ENCODE results near the gene STK24. TPM values are rescaled to one million over a fixed set of nuclear protein-coding genes. Genes with fewer than 3 reads are reported as not detected.

STK24 gene
- total and polyA plus RNA-seq, 2 of the 4 experiments (the other 2 are of a cell fraction), result 29.2 to 43.4 TPM

- 94% methylated on average over 6 of the region's 13 CpGs; no CpG with 5 or more reads in 1 of the 2 experiments for WGBS, 2 experiments (ENCODE audit: extremely low coverage in 2 of 2, insufficient read length in 1 of 2)
- ATAC-seq (ENCODE audit: low read depth) (no peak), DNase-seq (no peak)
- Histone ChIP-seq H3K18ac (ENCODE audit: low read depth, low read length) (no peak overlapping the region), H2BK20ac (ENCODE audit: low read depth, low read length) (no peak overlapping the region), H3K27ac (ENCODE audit: insufficient read depth, low read length) (no peak overlapping the region), H3K79me1 (ENCODE audit: low read depth in 1 of 2, low read length in 2 of 2) (peaks cover 2 to 39% of the 10 kb centered on the region in 2 experiments; a peak in 3 of 4 replicates), H4K91ac (ENCODE audit: insufficient read depth, low read depth, low read length) (no peak overlapping the region), H3K9me3 (ENCODE audit: control insufficient read depth, insufficient read depth, low read length) (no peaks in the 10 kb centered on the region), H3K4me3 (ENCODE audit: insufficient read depth, low read depth, low read length) (no peak overlapping the region), H2BK120ac (ENCODE audit: low read depth, low read length) (no peak overlapping the region), H3K36me3 (ENCODE audit: control insufficient read depth, insufficient read depth, low read length) (peaks cover 73% of the 10 kb centered on the region), H3K9ac (ENCODE audit: low read depth, low read length) (no peak overlapping the region), H2AFZ (replicated peaks; ENCODE audit: low read length, poor library complexity) (no peak overlapping the region), H3K23ac (ENCODE audit: low read depth, low read length) (no peak overlapping the region), H3K4me2 (ENCODE audit: low read depth, low read length) (no peak overlapping the region), H3K14ac (replicated peaks; ENCODE audit: low read depth, low read length) (no peak overlapping the region), H2BK15ac (ENCODE audit: low read depth, low read length) (no peak overlapping the region), H3K27me3 (ENCODE audit: control insufficient read depth, insufficient read depth, low read length) (no peaks in the 10 kb centered on the region), H2AK9ac (replicated peaks; ENCODE audit: low read depth, low read length, poor library complexity) (no peak overlapping the region), H4K5ac (ENCODE audit: low read depth, low read length) (no peak overlapping the region), H2BK5ac (ENCODE audit: low read depth, low read length, poor library complexity, severe bottlenecking) (no peak overlapping the region), H3K56ac (ENCODE audit: extremely low read depth, insufficient read depth, low read length) (no peak overlapping the region), H4K20me1 (ENCODE audit: insufficient read depth, low read length) (peaks cover 11% of the 10 kb centered on the region; the same call in 1 of the 2 replicates), H3K4ac (ENCODE audit: low read depth, low read length) (no peak overlapping the region), H3K4me1 (ENCODE audit: control insufficient read depth, insufficient read depth, low read length) (no peaks in the 10 kb centered on the region), H4K8ac (ENCODE audit: low read depth in 2 of 2, low read length in 2 of 2) (no peak overlapping the region), H2AK5ac (ENCODE audit: low read depth, low read length) (no peak overlapping the region), H3K9me1 (ENCODE audit: insufficient read depth, low read length) (peaks cover 23% of the 10 kb centered on the region)
- in situ Hi-C loops (cut with MboI; ENCODE audit: low sequenced_read_pairs), result loop anchor here (25.0 kb wide), 1 partner anchor 610 kb away; no protein-coding TSS in a partner anchor
- no TSS peak for BruUV-seq (replicated peaks)
- TF ChIP-seq NFE2L2 (IDR thresholded peaks at IDR 0.05; ENCODE audit: low read depth, low read length) (no peak), BHLHE40 (IDR thresholded peaks at IDR 0.05; ENCODE audit: low read depth, low read length) (no peak), CEBPB (IDR thresholded peaks at IDR 0.05; ENCODE audit: low read depth, low read length) (no peak), USF2 (IDR thresholded peaks at IDR 0.05; ENCODE audit: low read depth, low read length) (no peak), RAD21 (IDR thresholded peaks at IDR 0.05; ENCODE audit: low read length) (no peak), SMC3 (IDR thresholded peaks at IDR 0.05; ENCODE audit: low read depth, low read length) (no peak), RFX5 (IDR thresholded peaks at IDR 0.05; ENCODE audit: low read depth, low read length) (no peak)
- POLR2A ChIA-PET (ENCODE audit: unreplicated experiment), result no interaction called here
- intact Hi-C loops (cut with micrococcal nuclease), result no loop called here
- dilution Hi-C loops (cut with HindIII; ENCODE audit: low sequenced_read_pairs, unreplicated experiment), result no loop called here
- CTCF ChIA-PET, result interaction anchor here (0.6 to 0.7 kb wide), 2 partner anchors 246 to 566 kb away, joined by 3 to 7 read pairs; no protein-coding TSS in a partner anchor
Measured at GRCh38 chr13:98427331-98427995, 149.4 kb downstream of the STK24 start.
